A204.1 (cell line): Measurements from ENCODE around the gene FRMD6.

Experiments
- FAIRE-seq: peaks from 2 replicates; lab custom pipeline; 2012; peaks lifted over from hg19 to GRCh38; lab: Jason Lieb, UNC

The FRMD6 gene

DNA sequence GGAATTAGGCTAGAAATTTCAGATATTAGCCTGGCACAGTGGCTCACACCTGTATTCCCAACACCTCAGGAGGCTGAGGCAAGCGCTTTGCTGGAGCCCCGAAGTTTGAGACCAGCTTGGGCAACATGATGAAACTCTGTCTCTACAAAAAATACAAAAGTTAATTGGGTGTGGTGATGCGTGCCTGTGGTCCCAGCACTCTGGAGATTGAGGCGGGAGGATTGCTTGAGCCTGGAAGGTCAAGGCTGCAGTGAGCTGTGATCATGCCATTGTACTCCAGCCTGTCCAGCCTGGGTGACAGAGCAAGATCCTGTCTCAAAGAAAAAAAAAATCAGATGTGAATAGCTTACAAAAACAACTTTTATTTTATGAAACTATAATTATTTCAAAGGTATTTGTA lies 15.1 kb downstream of the FRMD6 start:
- FAIRE-seq, result no peak

DNA sequence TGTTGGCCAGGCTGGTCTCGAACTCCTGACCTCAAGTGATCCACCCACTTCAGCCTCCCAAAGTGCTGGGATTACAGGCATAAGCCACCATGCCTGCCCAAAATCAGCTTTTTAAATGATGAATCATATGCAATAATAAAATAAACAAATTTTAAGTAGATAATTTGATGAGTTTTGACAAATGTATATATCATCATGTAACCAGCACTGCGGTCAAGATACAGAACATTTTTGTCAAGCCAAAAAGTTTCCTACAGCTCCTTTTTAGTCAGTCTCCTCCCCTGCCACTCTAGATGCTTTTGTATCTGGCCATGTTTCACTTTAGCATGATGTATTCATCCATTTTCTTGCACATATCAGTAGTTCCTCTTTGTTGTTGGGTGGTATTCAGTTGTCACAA lies 17.2 kb downstream of the FRMD6 start:
- no peak for FAIRE-seq

DNA sequence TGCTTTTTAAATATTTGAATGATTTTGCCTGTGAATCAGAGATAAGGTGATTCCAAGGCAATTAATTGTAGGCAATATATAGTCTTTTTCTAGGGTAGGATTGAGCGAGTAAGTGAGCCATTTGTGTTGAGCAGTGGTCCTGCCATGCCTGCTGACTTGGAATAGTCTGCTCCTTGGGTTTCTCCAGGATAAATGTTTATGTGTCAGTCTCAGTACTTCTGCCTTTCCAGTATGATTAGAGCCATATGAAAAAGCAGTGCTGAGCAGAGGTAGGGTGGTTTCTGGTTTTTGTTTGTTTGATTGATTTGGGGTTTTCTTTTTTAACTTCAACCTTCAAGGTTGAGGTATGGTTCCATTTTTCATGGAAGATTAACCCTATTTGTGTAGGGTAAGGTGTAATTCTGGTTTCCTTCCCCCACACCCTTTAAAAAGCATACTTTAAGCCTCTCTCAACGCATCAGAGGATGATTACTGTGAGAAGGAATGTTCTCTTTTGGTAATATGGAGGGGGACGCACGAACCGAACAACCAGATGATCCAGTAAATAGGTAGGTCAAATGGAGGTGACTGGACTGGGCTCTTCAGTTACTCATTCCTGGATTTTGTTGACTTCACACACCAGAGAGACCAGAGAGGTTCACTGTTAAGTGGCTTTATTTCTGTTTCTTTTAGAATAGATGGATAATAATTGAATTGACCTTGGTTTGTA lies 22.7 kb downstream of the FRMD6 start:
- no peak for FAIRE-seq

DNA sequence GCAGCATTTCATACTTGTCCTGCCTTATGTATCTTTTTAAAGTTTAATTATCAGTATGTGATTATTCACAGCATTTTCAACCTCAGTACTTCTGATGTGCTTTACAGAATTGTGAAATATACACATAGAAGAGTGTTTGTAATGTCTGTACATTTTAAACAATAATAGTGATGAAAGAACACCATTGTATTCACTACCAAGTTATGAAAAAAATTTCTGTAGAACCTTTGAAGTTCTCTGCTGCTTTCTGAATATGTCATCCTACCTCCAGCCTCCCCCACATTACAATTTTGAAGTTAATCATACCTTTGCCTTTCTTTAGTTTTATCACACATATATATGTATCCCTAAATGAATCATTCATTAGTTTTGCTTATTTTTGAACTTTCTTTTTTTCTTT lies 24.8 kb downstream of the FRMD6 start:
- FAIRE-seq, result no peak

DNA sequence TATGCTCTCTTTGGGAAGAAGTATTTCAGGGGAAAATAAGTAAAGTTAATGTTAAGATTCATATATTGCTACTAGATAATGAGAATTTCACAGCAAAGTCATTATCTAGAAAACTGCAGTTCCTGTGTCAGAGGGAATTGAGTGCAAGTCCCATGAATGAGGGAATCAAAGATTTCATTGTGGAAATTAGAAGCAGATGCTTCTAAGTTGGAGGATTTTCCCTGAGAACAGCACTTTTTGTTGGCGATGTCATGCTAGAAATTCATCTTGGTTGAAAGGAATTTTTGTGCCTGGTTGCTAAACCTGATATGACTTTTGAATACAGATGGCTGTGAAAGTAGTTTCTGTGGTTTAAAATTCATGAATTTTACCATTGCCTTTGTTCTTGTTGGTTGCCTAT lies 25.6 kb downstream of the FRMD6 start:
- FAIRE-seq, result no peak

DNA sequence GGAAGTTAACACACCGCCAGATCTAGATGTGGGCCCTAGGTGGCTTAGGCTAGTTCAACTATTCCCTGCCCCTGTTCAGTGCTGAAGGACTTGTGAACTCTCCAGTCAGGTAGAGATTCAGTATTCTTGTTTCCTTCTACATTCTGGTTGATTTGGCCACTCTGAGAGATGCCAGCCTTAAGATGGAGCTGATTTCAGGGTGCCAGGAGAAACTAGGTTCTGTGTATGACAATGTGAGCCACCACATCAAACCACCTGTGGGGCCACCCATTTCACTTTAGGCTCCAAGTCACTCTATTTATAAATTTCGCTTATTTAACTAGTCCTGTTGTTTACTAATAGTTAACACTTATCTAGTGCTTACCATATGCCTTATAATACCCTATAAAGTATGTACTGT lies 26.0 kb downstream of the FRMD6 start:
- FAIRE-seq, result no peak

DNA sequence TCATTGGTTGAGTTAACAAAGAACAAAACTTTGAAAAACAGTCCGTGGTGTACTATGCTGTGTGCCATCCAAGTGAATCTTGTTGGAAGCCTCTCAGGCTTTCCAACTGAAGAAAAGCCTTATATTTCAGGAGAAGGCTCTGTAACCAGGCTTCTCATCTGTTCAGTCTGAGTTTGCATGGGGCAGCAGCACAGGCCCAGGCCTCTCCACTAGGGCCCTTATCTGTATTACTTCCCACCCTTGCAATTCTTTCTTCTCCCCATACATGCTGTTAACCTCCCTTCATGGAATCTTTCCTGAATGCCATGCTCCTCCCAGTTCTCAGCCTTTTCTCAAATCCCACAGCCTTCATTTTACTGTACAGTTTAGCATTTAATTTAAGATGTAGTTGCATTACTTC lies 28.3 kb downstream of the FRMD6 start:
- no peak for FAIRE-seq

DNA sequence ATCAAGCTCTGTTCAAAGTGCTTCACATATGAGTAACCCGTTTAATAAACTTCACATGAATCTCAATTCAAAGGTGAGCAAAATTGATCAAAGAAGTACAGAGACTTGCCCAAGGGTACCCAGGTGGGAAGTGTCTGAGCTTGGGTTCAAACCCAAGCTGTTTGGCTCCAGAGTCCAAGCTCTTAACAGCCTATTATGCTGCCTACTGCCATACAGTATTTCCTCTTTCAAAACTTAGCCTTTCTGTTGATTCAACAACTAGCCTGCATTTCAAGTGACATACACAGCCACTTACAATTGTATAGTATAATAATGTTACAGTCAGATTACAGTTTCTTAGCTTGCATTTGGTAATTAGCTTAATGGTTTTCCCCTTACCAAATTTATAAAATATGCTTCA lies 29.7 kb downstream of the FRMD6 start:
- FAIRE-seq, result no peak

DNA sequence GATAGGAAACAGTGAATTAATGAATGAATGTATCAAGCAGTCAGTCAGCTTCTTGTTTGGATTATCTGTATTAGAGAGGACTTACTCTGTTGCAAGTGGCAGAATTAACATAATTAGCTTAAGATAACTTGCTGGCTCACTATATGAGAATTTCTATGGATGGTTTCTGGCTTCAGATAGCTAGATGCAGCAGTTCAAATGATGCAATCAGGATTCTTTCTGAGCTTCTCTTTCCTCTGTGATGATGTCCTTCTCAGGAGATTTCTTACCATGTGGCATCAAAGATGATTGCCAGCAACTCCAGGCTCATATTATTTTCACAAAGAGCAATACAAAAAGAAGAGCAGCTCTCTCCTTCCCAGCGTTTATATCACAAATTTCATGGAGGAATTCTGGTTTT lies 30.7 kb downstream of the FRMD6 start:
- no peak for FAIRE-seq

DNA sequence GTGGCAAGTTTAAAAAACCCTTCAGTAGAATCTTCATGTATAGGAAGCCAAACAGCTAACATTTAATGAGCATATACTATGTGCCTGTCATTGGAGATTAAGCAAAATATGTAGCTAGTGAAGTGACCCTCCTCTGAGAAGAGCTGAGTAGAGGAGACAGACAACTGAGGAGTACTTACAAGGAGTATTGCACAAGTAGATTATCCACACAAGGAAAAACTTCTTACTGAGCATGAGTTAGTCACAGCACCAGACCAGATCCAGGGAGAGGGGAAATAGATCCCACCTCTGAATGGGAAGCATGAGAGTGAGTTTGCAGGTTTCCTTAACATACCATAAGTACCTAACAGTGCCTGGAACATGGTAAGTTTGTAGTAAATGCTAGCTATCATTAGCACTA lies 33.0 kb downstream of the FRMD6 start:
- FAIRE-seq, result no peak

DNA sequence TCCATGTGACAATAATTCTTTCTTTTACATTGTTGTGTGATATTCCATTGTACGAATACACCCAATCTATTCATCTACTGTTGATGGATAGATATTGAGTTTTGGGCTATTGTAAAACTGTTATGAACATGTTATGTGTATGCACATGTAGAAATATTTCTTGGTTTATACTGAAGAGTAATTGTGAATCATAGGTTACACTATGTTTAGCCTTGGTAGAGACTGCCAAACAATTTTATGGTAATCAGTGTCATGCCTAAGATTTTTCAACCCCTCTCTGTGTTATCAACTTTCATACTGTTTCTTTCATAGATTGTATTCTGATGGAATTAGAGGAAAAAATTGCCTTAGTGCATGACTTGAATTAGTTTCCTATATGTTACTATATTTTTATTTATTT lies 39.5 kb downstream of the FRMD6 start:
- FAIRE-seq, result no peak

DNA sequence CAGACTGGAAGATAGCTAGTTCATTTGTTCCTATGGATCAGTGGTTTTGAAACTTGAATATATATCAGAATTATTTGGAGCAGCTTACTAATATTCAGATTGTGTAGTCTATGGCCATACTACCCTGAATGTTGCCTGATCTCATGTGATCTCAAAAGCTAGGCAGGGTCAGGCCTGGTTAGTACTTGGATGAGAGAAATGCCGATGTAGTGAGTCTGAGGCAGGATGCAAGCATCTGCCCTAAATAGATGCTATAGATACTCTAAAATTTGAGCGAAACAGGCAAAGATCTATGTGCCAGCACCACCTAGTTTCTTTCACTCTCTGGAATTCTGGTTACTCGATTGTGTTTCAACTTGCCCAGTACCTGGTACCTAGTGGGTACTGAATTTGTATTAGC lies 40.9 kb downstream of the FRMD6 start:
- FAIRE-seq, result no peak

DNA sequence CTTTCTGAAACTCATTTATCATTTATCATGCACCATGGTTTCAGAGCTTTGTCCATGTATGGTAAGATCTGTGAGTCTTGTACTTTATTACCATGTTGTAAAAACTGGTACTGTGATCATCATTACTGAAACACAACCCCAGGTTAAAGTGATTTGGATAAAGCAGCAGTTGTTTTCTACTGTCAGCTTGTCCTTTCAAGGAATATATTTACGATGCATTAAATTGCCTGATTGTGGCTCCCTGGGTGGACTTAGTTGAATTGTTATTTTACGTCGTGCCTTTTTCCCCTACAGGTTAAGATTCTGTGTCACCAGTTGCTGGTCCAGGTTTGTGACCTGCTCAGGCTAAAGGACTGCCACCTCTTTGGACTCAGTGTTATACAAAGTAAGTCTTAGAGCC lies 46.1 kb downstream of the FRMD6 start:
- no peak for FAIRE-seq

DNA sequence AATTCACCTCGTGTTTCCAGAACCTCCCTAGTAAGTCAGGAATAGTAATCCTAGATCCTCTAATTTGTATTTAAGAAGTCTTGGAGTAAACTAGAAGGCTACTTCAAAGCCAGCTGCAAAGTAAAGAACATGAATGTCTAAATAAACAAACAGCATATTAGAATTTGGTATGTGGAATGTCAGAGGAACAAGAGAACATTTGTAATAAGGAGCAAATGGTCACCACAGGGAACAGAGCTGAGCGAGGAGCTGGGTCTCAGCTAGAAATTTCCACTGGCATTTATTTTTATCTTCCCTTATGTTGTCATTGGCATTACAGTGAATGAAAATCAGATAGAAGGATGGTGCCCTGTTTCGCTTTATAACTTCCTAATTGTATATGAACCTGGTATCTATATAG lies 50.2 kb downstream of the FRMD6 start:
- no peak for FAIRE-seq

DNA sequence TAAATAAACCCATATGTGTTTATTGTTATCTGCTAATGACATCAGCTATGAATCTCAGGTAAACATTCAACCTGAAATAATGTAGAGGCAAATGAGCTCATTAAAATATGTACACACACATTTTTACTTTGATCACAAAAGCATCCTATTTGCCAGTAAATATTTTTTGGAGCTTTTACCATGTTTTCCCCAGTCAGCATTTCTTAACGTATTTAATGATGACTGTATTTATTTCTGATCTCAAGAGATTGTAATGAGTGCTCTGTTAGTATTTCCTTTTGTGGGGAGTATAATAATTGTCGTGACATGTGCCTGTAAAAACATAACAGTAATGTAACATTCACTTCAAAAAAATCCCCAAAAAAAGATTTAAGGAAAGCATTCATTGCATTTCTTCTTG lies 52.1 kb downstream of the FRMD6 start:
- FAIRE-seq, result no peak

DNA sequence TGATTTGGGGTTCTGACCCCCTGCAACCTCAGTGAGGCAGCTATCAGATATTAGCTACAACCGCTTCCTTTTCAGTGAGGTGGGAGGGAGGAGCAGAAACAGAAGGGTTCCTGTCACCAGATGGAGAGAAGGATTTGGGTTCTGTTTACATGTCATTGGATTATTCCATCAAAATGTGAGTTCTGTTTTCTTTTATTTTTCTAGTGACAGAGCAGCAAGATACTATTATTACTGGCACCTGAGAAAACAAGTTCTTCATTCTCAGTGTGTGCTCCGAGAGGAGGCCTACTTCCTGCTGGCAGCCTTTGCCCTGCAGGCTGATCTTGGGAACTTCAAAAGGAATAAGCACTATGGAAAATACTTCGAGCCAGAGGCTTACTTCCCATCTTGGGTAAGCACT lies 52.8 kb downstream of the FRMD6 start:
- no peak for FAIRE-seq

DNA sequence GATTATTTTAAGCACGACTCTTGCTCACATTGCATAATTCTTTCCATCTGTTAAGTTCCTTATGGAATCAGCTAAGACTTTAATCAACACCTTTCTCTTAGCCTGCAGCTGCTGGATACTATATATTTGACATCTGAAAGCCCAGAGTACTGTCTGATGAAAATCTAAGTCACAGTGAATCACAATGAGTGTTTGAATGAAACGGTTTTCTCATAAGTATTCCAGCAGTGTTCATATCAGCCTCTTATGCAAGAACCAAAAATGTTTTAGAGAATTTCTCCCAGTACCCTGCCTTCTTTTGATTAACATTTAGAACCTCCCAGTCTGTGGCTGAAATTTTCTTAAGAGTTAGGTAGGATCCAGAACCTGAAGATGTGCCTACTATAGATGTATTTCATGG lies 55.6 kb downstream of the FRMD6 start:
- no peak for FAIRE-seq

DNA sequence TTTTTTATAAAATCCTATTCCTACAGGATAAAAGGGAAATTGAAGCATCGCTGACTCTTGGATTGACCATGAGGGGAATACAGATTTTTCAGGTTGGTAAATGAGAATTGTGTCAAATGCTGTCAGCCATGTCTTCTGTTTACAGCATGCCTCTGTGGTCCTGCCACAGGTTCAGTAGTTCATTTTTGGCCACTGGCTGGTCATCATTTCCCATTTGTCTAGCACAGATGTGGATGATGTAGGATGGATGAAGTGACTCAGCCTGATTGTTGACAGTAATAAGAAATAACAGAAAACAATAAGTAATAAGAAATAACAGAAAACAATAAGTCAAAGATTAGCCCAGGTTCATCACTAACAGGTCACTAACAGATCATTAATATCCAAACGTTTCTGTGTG lies 59.8 kb downstream of the FRMD6 start:
- no peak for FAIRE-seq

DNA sequence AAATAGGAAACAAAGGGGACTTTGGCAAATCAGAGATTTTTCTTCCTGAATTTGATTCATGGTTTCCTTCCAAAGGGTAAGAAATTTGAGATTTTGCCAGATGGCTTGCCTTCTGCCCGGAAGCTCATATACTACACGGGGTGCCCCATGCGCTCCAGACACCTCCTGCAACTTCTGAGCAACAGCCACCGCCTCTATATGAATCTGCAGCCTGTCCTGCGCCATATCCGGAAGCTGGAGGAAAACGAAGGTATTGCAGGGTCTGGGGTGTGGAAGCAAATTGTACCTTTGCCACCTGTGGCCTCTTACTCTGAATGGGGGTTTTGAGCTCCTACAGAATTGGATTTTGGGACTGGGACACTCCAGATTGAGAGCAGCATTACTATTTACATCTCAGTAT lies 63.5 kb downstream of the FRMD6 start:
- no peak for FAIRE-seq

DNA sequence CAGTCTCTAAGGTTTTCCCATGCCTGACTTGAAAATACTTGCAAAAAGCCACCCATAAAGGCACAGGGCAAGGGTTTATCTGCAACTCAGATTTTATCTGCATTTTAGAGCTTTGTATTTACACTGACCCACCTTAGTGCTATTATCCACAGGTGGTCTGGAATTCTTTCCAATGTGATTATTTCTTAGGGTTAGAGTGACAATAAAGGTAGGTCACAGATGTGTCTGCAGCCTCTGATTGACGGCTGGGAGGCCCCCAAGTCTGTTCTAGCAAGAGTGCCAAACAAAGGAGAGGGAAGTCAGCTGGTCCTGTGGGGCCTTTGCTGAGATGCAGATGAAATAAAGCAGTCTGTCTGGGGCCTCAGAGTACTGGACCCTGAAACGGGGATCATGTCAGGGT lies 64.0 kb downstream of the FRMD6 start:
- no peak for FAIRE-seq

DNA sequence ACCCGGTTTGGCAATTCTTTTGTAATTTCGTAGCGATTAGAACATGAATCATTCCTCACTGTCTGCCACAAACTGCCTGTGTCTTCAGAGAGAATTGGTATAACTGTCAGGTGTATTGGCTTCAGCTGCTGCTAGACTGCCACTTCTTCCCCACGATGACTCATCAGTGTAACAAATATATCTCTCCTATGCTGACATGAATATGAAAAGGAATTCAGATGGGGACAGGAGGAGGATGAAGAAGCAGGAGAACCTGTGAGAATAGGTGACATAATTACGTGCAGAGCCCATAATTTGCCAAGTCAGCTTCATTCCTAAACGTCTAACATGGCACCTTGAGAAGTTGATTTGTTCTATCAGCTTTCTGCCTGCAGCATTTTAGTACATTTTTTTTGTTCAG lies 64.9 kb downstream of the FRMD6 start:
- no peak for FAIRE-seq

DNA sequence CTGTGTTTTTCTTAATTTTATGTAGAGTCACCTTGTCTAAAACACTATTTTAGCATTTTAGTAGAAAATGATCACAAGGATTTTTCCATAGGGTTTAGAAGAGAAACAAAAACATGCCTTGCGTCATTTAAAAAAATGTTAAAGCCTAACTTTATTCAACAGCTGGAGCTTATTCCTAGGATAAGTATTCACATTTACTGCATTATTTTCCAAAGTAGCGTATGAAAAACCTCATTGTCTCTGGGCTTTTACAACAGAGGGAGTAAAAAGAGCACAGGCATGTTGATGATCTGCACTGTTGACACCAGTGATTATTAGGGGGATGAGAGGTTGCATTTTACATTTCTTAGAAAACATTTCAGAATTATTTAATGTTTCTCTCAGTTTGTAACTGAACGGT lies 66.1 kb downstream of the FRMD6 start:
- no peak for FAIRE-seq

DNA sequence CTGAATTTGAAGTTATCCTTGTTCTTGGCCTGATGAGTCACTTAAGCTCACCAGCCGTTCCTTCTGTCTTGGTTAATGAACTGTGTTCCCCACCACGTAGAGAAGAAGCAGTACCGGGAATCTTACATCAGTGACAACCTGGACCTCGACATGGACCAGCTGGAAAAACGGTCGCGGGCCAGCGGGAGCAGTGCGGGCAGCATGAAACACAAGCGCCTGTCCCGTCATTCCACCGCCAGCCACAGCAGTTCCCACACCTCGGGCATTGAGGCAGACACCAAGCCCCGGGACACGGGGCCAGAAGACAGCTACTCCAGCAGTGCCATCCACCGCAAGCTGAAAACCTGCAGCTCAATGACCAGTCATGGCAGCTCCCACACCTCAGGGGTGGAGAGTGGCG lies 68.2 kb downstream of the FRMD6 start:
- no peak for FAIRE-seq

DNA sequence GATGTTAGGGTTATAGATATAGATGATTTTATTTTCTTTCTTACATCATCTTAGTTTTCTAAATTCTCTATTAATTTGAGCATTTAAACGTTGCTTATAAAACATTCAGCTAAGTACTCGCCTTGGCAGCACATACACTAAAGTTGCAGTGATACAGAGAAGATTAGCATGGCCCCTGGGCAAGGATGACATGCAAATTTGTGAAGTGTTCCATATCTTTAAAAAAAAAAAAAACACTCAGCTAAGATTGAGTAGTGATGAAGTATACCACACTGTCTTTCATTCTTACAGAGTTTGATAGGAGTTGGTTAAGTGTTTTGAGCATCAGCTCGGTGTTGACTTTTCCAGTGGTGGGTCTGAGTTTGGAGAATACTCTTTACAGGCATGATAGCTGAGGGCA lies 72.3 kb downstream of the FRMD6 start:
- FAIRE-seq, result no peak

DNA sequence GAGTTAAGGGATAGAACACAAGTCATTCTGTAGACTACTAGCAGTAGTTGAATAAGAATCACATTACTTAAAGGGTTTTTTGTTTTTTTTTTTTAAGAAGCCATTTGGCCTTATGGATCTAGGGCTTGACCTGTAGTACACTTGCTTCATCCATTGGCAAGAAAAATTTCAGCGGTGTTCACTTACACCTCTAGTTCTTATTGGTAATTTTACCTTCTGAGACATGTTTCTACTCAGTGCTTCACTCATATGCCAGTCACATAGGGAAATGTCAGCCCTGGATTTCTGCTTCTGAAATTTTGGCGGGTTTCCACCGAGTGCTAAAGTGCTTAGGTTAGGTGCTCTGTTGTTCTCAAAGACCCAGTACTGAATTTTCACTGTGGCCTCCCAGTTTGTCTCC lies 72.9 kb downstream of the FRMD6 start:
- no peak for FAIRE-seq
